K562 (cell line): ENCODE data around the gene ITGAV. TPM values are rescaled to one million over a fixed set of nuclear protein-coding genes. Genes with fewer than 3 reads are reported as not detected.

Experiments
- BMI1 ChIP-seq: fragments of 150-350 bp; IDR thresholded peaks from 2 replicates; pipeline ENCODE4 v1.6.1; 2014; ENCODE audit warnings: low read length
- CTCF ChIP-seq, 3 experiments: IDR thresholded peaks in 2 of 3; conservative IDR thresholded peaks in 1 of 3; 2 replicates each; pipeline ENCODE4 v1.5.1; 2011 to 2012; ENCODE audit warnings: low read length in 3 of 3, mild to moderate bottlenecking in 3 of 3, control low read depth in 2 of 3, improper control_type of control experiment in 1 of 3, inconsistent platforms in 1 of 3, low read depth in 1 of 3, mixed read lengths in 1 of 3, moderate library complexity in 1 of 3; ENCODE audit not compliant: insufficient read depth in 2 of 3
- FOXP1 ChIP-seq: sonication (generic); formaldehyde crosslinking; IDR thresholded peaks from 2 replicates; pipeline ENCODE4 v1.8.0; 2022; ENCODE audit warnings: mild to moderate bottlenecking, missing genetic modification reagents
- GTF2F1 ChIP-seq: IDR thresholded peaks from 2 replicates; pipeline ENCODE4 v1.6.1; 2011; ENCODE audit warnings: low read depth, low read length, improper control_type of control experiment
- HCFC1 ChIP-seq: IDR thresholded peaks from 2 replicates; pipeline ENCODE4 v1.6.1; 2012; ENCODE audit warnings: low read depth, low read length, improper control_type of control experiment
- HDAC6 ChIP-seq: IDR thresholded peaks from 2 replicates; pipeline ENCODE4 v1.6.1; 2012; ENCODE audit warnings: low read depth, mild to moderate bottlenecking, control low read depth, inconsistent platforms, low read length, moderate library complexity
- HNRNPUL1 ChIP-seq: fragments of 200-400 bp; formaldehyde crosslinking; IDR thresholded peaks from 2 replicates; pipeline ENCODE4 v1.6.1; 2017; ENCODE audit warnings: low read length
- MAFF ChIP-seq: IDR thresholded peaks from 2 replicates; pipeline ENCODE4 v1.6.1; 2012; ENCODE audit warnings: low read length, improper control_type of control experiment
- MAFG ChIP-seq: fragments of 450-650 bp; conservative IDR thresholded peaks from 2 replicates; pipeline ENCODE4 v1.6.1; 2016; ENCODE audit warnings: missing genetic modification characterization, missing compliant biosample characterization
- MAFK ChIP-seq: IDR thresholded peaks from 2 replicates; pipeline ENCODE4 v1.6.1; 2011; ENCODE audit warnings: low read length, improper control_type of control experiment
- PRMT5 ChIP-seq: sonication (generic); formaldehyde crosslinking; IDR thresholded peaks from 2 replicates; pipeline ENCODE4 v1.5.0; 2020; ENCODE audit warnings: missing genetic modification reagents
- PTBP1 ChIP-seq: fragments of 200-400 bp; formaldehyde crosslinking; IDR thresholded peaks from 2 replicates; pipeline ENCODE4 v1.6.1; 2017; ENCODE audit warnings: low read depth, low read length
- RFX1 ChIP-seq: fragments of 450-650 bp; IDR thresholded peaks from 2 replicates; pipeline ENCODE4 v1.6.1; 2016; ENCODE audit warnings: mild to moderate bottlenecking, moderate library complexity
- SMAD1 ChIP-seq: fragments of 150-350 bp; IDR thresholded peaks from 2 replicates; pipeline ENCODE4 v1.6.1; 2014; ENCODE audit warnings: low read length, low read depth; ENCODE audit not compliant: partially characterized antibody
- SNIP1 ChIP-seq: fragments of 450-650 bp; IDR thresholded peaks from 2 replicates; pipeline ENCODE4 v1.7.1; 2017; ENCODE audit warnings: low read depth, mild to moderate bottlenecking
- TEAD4 ChIP-seq, 2 experiments: sonication (generic) in 1 of 2; formaldehyde crosslinking in 1 of 2; IDR thresholded peaks; 2 replicates each; pipeline versions ENCODE4 v1.6.1 to v1.8.0; 2012 to 2022; ENCODE audit warnings: borderline replicate concordance in 1 of 2, inconsistent platforms in 1 of 2, low read length in 1 of 2, mild to moderate bottlenecking in 1 of 2, missing genetic modification reagents in 1 of 2
- TFAP4 ChIP-seq: sonication (generic); formaldehyde crosslinking; IDR thresholded peaks from 2 replicates; pipeline ENCODE4 v1.8.0; 2022; ENCODE audit warnings: missing genetic modification reagents, mild to moderate bottlenecking, moderate library complexity, borderline replicate concordance
- ZBTB43 ChIP-seq: sonication (generic); formaldehyde crosslinking; IDR thresholded peaks from 2 replicates; pipeline ENCODE4 v1.8.0; 2023; ENCODE audit warnings: mild to moderate bottlenecking, missing genetic modification reagents
- ZFP91 ChIP-seq: sonication (generic); formaldehyde crosslinking; IDR thresholded peaks from 2 replicates; pipeline ENCODE4 v1.8.0; 2022; ENCODE audit warnings: mild to moderate bottlenecking, missing genetic modification reagents
- ZNF354B ChIP-seq: fragments of 250-450 bp; sonication (Bioruptor Pico); IDR thresholded peaks from 2 replicates; pipeline ENCODE4 v1.4.0; 2020
- ZNF384 ChIP-seq: IDR thresholded peaks from 2 replicates; pipeline ENCODE4 v1.6.1; 2012; ENCODE audit warnings: low read depth, low read length, improper control_type of control experiment
- ZNF740 ChIP-seq, 3 experiments: fragments of 200-800 bp in 1 of 3; sonication (Bioruptor generic) in 1 of 3; sonication (generic) in 1 of 3; formaldehyde crosslinking in 1 of 3; IDR thresholded peaks; 2 replicates each; pipeline versions ENCODE4 v1.6.1 to v1.8.0; 2016 to 2022; ENCODE audit warnings: mild to moderate bottlenecking in 2 of 3, missing compliant biosample characterization in 2 of 3, missing genetic modification characterization in 2 of 3, missing genetic modification reagents in 1 of 3
- ZNF79 ChIP-seq: fragments of 250-450 bp; sonication (Bioruptor Pico); IDR thresholded peaks from 2 replicates; pipeline ENCODE4 v1.4.0; 2020; ENCODE audit warnings: low read depth, mild to moderate bottlenecking, moderate library complexity
- polyA plus RNA-seq, 8 experiments: library from polyadenylated mRNA; depleted of rRNA in 4 of 8; stranded (reverse) in 5 of 8; unstranded in 3 of 8; fragments of >200 nt; fragmentation: Nextera tagmentation in 2 of 8; fragmentation: Illumina TruSeq in 1 of 8; extraction: Ambion mirVana in 2 of 8; extraction: Trizol in 1 of 8; gene quantifications; 2 replicates each; pipeline versions ENCODE4 v1.2.1 to v1.2.3, GENCODE V29; 2011 to 2014; ENCODE audit warnings: inconsistent platforms in 1 of 8, missing spikeins in 1 of 8
- total RNA-seq, 7 experiments: library from RNA; depleted of rRNA in 6 of 7; stranded (reverse); fragments of >200 nt in 6 of 7; fragmentation: Illumina TruSeq in 2 of 7; extraction: Trizol in 2 of 7; gene quantifications; 2 replicates each; pipeline versions ENCODE4 v1.2.1 to v1.2.3, GENCODE V29; 2011 to 2021; ENCODE audit warnings: low replicate concordance in 1 of 7

ITGAV gene
- total and polyA plus RNA-seq, 9 of the 15 experiments (the other 6 are each of a cell fraction or from before 2014, with no cell fraction given): 3.7 to 17.7 (median 10.7) TPM

- no peak for TF ChIP-seq ZBTB43 (CRISPR knock-in tag)
- TF ChIP-seq ZNF384: no peak
- TF ChIP-seq SNIP1: no peak
- TF ChIP-seq HCFC1: no peak
- TF ChIP-seq FOXP1: no peak
- TF ChIP-seq MAFF: peak; percentile 89
- no peak for TF ChIP-seq HDAC6
- no peak for TF ChIP-seq GTF2F1
- TF ChIP-seq PTBP1: no peak
- no peak for TF ChIP-seq TFAP4 (CRISPR knock-in tag)
- no peak for TF ChIP-seq BMI1
- no peak for TF ChIP-seq RFX1
- no peak for TF ChIP-seq ZFP91
- TF ChIP-seq ZNF79: no peak
- no peak for TF ChIP-seq ZNF354B (CRISPR knock-in tag)
- no peak for TF ChIP-seq TEAD4 (IDR thresholded peaks at IDR 0.05; ENCODE audit: low read length)
- no peak for TF ChIP-seq TEAD4 (CRISPR knock-in tag; IDR thresholded peaks at IDR 0.05; ENCODE audit: borderline replicate concordance)
- TF ChIP-seq CTCF (IDR thresholded peaks at IDR 0.05 in 2 of 3, conservative IDR thresholded peaks at IDR 0.05 in 1 of 3; ENCODE audit: insufficient read depth in 2 of 3, low read depth in 1 of 3, low read length in 3 of 3): no peak
- no peak for TF ChIP-seq HNRNPUL1
- TF ChIP-seq MAFK: peak; percentile 93
- peak; percentile 88 for TF ChIP-seq MAFG (tag)
- no peak for TF ChIP-seq PRMT5 (CRISPR knock-in tag)
- no peak for TF ChIP-seq ZNF740 (CRISPR knock-in tag; IDR thresholded peaks at IDR 0.05)
- no peak for TF ChIP-seq ZNF740 (tag; IDR thresholded peaks at IDR 0.05)
- TF ChIP-seq SMAD1: no peak
Measured at GRCh38 chr2:186636800-186637496, 47.1 kb downstream of the ITGAV start (continued).
